GM19240 (cell line): ENCODE measurements around the gene FAM120A.

Experiments used
- DNase-seq: peaks from one replicate; pipeline ENCODE4 v3.0.0; 2011; ENCODE audit warnings: low spot score; ENCODE audit not compliant: insufficient read length

FAM120A gene

GRCh38 chr9:93451849-93452709, 594 bp downstream of the FAM120A start:
- no peak for DNase-seq

- DNase-seq: no peak
Measured at GRCh38 chr9:93452710-93453046, 1.2 kb downstream of the FAM120A start.

DNA sequence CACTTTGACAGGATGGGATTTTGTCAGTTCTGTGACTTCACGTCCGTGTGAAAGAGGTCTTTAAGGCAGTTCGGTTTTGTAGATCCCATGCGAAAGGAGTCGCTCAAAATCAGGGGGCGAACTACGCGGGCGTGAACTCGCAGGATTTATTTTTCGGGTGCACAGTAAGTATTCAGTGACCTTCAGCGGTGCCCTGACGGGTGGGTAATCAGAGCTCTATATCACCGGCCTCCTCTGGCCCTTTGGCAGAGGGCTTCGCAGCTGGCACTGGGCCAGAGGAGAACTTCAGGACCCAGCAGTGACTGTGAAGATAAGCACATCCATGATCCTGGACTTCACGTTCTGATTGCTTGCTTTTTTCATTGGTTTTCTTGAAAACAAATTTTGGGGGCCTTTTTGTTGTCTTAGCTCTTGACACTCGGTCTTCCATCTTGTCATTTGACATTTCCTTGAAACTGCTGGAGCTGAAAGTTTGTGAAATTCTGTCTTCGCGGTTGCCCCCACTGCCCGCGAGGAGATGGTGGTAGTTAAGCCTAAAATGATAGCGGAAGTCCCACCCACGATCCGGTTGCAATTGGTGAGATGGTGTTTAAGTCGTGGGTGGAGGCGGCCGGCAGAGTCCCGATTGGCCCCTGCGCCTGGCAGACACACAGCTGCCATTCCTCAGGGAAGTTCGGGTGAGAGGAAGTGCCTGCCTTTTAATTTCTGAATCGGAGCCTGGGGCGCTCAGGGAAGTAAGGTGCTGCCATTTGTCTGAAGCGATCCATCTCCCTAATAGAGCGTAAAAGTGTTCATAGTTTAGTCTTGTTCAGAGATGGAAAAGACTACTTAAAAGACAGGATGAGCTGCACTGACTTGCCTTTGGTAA, 1.8 kb downstream of the FAM120A start, which contains the start of gene FAM120AOS:
Gene FAM120AOS, minus strand, starts transcription at position 535 of the 868 bp plus-strand sequence. CDS start 872 bp downstream, outside the sequence.
- DNase-seq: peak; percentile 59

- DNase-seq: no peak
Measured at GRCh38 chr9:93456022-93456421, 4.5 kb downstream of the FAM120A start.

- no peak for DNase-seq
Measured at GRCh38 chr9:93456504-93456903, 5.0 kb downstream of the FAM120A start.

DNA sequence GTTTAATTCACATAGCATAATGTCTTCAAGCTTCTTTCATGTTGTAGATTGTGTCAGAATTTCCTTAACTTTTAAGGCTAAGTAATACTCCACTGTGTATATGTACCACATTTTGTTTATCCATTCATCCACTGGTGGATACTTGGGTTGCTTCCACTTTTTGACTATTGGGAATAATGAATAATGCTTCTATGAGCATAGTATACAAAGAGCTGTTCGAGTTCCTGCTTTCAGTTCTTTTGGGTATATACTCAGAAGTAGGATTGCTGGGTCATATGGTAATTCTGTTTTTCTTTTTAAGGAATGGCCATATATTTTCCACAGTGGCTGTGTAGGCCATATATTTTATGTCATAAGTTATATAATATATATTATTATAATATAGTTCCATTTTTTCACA, 5.5 kb downstream of the FAM120A start:
- DNase-seq: no peak

DNA sequence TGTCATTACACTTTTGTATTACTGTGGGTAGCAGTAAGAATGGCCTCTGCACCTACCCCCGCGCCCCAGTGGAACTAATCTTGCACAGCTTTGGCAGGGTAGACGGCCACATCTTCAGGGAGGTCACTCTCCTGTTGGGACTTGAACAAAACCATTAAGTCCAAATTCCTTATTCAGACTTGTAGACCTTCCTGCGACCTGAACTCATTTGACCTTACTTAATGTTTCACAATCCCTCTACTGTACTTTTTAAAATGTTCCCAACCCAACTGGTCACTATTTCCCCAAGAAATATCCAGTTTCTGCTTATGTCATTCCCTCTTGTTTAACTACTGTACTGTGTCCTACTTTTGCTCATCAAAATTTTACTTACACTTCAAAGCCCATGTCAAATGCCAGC, 7.2 kb downstream of the FAM120A start:
- DNase-seq: no peak

DNA sequence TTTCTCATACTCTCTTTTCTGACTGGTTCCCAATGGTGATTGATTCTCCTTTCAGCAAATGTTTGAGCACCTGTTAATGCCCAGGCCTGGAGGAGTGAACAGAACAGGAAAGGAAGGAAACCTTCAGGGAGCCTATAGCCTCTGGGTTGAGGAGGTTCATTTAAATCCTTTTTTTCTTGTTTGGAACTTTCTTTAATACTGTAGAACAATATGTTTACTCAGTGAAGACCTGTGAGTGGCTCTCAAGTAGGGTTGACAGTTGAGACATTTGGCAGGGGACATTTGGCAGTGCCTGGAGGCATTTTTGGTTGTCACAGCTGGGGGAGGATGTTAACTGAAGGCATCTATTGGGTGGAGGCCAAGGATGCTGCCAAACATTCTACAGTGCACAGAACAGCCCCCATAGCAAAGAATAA, 8.0 kb downstream of the FAM120A start:
- DNase-seq: no peak

GRCh38 chr9:93460689-93461413, 9.4 kb downstream of the FAM120A start:
- DNase-seq: no peak

DNA sequence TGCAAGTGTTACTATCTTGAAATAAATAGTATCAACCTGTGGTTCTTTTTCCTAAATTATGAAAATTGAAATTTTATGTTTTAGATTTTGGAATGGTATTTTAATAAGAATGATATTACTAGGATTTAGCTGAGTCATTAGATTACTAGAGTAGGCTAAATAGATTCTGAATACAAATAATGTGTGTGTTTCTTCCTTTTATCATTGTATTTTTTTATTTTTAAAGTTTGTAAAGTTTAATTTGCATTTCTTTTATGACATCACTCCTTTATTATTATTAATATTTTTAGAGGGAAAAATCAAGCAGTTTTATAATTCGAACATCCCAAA, 9.9 kb downstream of the FAM120A start:
- DNase-seq: no peak

GRCh38 chr9:93461821-93462220, 10.3 kb downstream of the FAM120A start:
- DNase-seq: no peak

- no peak for DNase-seq
Measured at GRCh38 chr9:93463638-93464248, 12.3 kb downstream of the FAM120A start.

GRCh38 chr9:93464395-93464794, 12.9 kb downstream of the FAM120A start:
- no peak for DNase-seq

- no peak for DNase-seq
Measured at GRCh38 chr9:93464876-93465275, 13.4 kb downstream of the FAM120A start.

DNA sequence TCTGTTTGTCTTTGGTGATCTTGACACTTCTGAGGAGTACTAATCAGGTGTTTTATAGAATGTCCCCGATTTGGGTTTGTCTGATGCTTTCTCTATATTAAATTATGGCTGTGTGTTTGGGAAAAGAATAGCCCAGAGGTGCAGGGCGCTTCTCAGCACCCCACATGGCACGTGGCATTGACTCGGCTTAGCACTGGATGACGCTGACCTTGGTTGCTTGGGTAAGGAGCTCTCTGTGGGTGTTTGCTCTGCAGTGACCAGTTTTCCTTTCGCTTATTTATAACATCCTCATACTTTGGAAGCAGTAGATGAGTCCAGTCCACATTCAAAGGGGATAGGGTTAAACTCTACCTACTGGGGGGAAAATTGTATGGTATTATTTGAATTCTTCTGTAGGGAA, 14.4 kb downstream of the FAM120A start:
- no peak for DNase-seq

DNA sequence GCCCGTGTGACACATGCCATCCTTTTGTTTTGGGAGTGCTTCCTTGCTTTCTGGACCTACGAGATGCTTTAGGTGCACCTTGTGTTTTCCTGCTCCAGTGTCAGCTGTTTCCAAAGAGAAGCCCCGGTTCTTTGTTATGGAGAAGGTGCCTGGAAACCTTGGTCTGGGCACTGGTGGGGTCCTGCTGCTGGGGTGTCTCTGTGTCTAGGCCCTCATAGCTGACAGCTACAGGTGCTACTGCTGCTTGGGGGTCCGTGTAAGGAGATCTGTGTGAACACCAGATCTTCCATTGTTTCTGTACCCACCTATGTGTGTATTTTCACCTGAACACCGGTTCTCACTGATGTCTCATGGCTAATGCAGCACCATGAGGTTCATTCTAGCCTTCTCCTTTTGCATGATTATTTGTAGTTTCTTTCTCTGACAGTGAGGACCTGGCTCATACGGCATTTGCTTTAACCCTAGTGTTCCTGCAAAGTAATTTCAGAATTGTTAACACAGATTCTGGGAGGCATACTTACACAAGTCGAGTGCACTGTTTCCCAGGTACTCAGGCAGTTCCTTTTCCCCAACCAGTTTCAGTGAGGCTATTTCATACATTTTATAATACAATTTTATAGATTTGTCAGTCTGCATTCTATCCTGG, 15.1 kb downstream of the FAM120A start:
- DNase-seq: no peak

DNA sequence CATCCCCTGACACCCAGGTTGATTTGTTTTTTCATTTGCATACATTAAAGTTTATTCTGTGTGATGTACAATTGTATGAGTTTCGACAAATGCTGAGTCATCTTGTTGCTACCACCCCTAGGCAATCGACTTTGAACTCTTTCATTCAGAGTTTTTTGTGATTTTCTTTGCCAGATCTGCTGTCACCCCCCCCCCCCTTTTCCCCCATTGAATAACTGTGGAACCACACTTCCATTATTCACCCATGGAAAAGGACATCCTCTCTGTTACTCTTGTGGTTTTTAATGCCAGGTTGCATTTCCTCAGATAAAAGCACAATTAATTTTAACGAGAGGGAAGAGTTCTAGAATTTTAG, 15.6 kb downstream of the FAM120A start:
- DNase-seq: no peak

DNA sequence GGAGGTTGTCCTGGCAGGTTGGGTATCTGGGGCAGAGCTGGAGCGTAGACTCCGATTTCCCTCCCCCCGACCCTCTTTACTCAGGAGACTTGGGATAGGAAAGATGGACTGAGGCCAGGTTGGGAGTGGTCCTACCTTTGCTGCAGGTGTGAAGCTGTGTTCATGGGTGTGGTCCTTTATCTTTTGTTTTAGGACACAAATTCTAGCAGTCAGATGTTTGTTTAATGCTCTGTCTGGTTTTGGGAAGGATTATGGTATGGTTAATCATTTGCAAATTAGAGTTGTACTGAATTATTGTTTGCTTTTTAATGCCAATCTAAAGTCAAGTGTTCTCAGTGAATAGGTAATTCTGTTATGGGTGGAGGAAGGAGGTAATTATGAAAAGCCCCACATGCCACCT, 16.0 kb downstream of the FAM120A start:
- DNase-seq: no peak

DNA sequence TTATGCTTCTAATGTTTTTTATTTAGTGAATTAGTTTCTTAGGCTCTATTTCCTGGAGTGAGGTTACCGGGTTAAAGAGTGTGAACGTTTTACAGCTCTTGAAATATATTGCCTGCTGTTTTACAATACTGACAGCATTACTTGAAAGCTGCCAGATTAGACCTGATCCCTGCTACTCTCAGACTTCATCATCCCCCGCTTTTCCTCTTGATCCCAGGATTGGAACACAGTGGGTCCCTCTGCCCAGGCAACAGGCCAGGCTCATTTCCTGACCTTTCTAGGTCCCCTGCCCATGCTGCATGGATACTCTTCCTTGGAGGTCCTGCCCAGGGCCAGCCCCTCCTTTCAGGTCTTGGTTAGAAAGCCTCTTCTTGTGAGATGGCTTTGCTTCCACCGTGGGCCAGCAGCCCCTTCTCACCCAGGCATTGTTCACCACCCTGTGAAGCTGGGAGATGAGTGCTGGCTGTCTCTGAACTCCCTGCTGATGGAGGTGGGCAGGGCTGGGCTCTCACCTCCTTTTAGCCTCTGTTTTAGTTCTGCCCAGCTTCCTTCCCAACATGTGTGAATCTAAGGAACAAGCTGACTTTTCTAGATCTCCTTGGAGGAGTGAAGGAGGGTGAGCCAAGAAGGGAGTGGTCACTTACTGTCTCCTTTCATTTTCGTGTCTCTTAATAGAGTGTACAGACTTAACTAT, 17.4 kb downstream of the FAM120A start:
- DNase-seq: no peak

- DNase-seq: no peak
Measured at GRCh38 chr9:93470391-93470790, 18.9 kb downstream of the FAM120A start.
